K562 (cell line): ENCODE data around the gene GRIA4.

Experiments used
- CTCF ChIP-seq, 3 experiments: IDR thresholded peaks in 2 of 3; conservative IDR thresholded peaks in 1 of 3; 2 replicates each; pipeline ENCODE4 v1.5.1; 2011 to 2012; ENCODE audit warnings: low read length in 3 of 3, mild to moderate bottlenecking in 3 of 3, control low read depth in 2 of 3, improper control_type of control experiment in 1 of 3, inconsistent platforms in 1 of 3, low read depth in 1 of 3, mixed read lengths in 1 of 3, moderate library complexity in 1 of 3; ENCODE audit not compliant: insufficient read depth in 2 of 3
- FIP1L1 ChIP-seq: fragments of 200-400 bp; formaldehyde crosslinking; IDR thresholded peaks from 2 replicates; pipeline ENCODE4 v1.6.1; 2018; ENCODE audit warnings: mild to moderate bottlenecking, low read depth, low read length; ENCODE audit not compliant: poor library complexity, severe bottlenecking
- MAX ChIP-seq: sonication (generic); formaldehyde crosslinking; IDR thresholded peaks from 2 replicates; pipeline ENCODE4 v1.9.0; 2022; ENCODE audit warnings: mild to moderate bottlenecking, missing genetic modification reagents
- NFRKB ChIP-seq: fragments of 450-650 bp; IDR thresholded peaks from 2 replicates; pipeline ENCODE4 v1.6.1; 2016; ENCODE audit warnings: low read depth
- PKNOX1 ChIP-seq: fragments of 450-650 bp; IDR thresholded peaks from 2 replicates; pipeline ENCODE4 v1.6.1; 2016
- POLR2A ChIP-seq: fragments of 450-650 bp; conservative IDR thresholded peaks from 2 replicates; pipeline ENCODE4 v1.6.1; 2016
- ZNF217 ChIP-seq: sonication (generic); formaldehyde crosslinking; IDR thresholded peaks from 2 replicates; pipeline ENCODE4 v1.8.0; 2022; ENCODE audit warnings: mild to moderate bottlenecking, missing genetic modification reagents

GRCh38 chr11:105823495-105824033 is 213.7 kb downstream of the GRIA4 start:
- no peak for TF ChIP-seq ZNF217 (CRISPR knock-in tag)
- no peak for TF ChIP-seq NFRKB
- no peak for TF ChIP-seq FIP1L1
- no peak for TF ChIP-seq PKNOX1
- no peak for TF ChIP-seq POLR2A
- TF ChIP-seq CTCF (IDR thresholded peaks at IDR 0.05 in 2 of 3, conservative IDR thresholded peaks at IDR 0.05 in 1 of 3; ENCODE audit: insufficient read depth in 2 of 3, low read depth in 1 of 3, low read length in 3 of 3): no peak
- TF ChIP-seq MAX: no peak
